Mucosa of descending colon (tissue), 3 donors: ENCODE data around the gene SEPTIN12. TPM values are rescaled to one million over a fixed set of nuclear protein-coding genes. Genes with fewer than 3 reads are reported as not detected.

Experiments used
- ATAC-seq: fragments of 200-7000 bp; cut with Tn5 transposase; one replicate; pipeline ENCODE4 v1.9.1; 2020; ENCODE audit warnings: mild to moderate bottlenecking, moderate library complexity
- DNase-seq, 3 donors: peaks; one replicate each; pipeline ENCODE4 v3.0.0-alpha.2; 2020
- H3K36me3 ChIP-seq: fragments of 200-600 bp; one replicate; pipeline ENCODE4 v1.8.0; 2021; ENCODE audit warnings: low read depth, mild to moderate bottlenecking
- H3K4me1 ChIP-seq: fragments of 200-600 bp; one replicate; pipeline ENCODE4 v1.8.0; 2021; ENCODE audit warnings: low read depth, mild to moderate bottlenecking
- H3K4me3 ChIP-seq: fragments of 200-600 bp; one replicate; pipeline ENCODE4 v1.8.0; 2021; ENCODE audit warnings: mild to moderate bottlenecking
- H3K9me3 ChIP-seq: fragments of 200-600 bp; one replicate; pipeline ENCODE4 v1.8.0; 2021; ENCODE audit warnings: mild to moderate bottlenecking
- CTCF ChIP-seq: fragments of 200-600 bp; IDR thresholded peaks from one replicate; pipeline ENCODE4 v1.8.0; 2022; ENCODE audit warnings: antibody characterized with exemption, mild to moderate bottlenecking
- intact Hi-C, 2 donors: fragments of 100-400 bp; cut with DNase I in 1 of 2; cut with micrococcal nuclease in 1 of 2; formaldehyde crosslinking; loops; one replicate each; pipeline versions ENCODE4 v1.11.0 to v1.11.1; 2022; cut with DNase I, micrococcal nuclease
- total RNA-seq, 3 donors: library from RNA; stranded (reverse); fragmentation: NEBNext Ultra II Directional in 2 of 3; extraction: Animal tissue kit (Norgen Biotek cat#: 25700) in 2 of 3; gene quantifications; one replicate each; pipeline versions ENCODE4 v1.2.1 to v1.2.4, GENCODE V29; 2021 to 2023
- donor health status: DM: no; HTN: no; CAD: no; lungs with moderate emphysema.
- donor health status: DM: no; HTN: no; CAD: no.
- donor health status: DM: no; HTN: yes; CAD: no.

The SEPTIN12 gene
- total RNA-seq, 3 donors from 2014 or later = 1.1 TPM; not detected in 2

GRCh38 chr16:4772351-4772750, 15.8 kb downstream of the SEPTIN12 start:
- intact Hi-C loops = no loop called here
- peaks cover 8% of the 10 kb centered on the region for H3K4me1 ChIP-seq
- no peak overlapping the region for H3K4me3 ChIP-seq
- DNase-seq (no peak), ATAC-seq (no peak)
- TF ChIP-seq CTCF = no peak
- no peaks in the 10 kb centered on the region for H3K36me3 ChIP-seq
- no peaks in the 10 kb centered on the region for H3K9me3 ChIP-seq

DNA sequence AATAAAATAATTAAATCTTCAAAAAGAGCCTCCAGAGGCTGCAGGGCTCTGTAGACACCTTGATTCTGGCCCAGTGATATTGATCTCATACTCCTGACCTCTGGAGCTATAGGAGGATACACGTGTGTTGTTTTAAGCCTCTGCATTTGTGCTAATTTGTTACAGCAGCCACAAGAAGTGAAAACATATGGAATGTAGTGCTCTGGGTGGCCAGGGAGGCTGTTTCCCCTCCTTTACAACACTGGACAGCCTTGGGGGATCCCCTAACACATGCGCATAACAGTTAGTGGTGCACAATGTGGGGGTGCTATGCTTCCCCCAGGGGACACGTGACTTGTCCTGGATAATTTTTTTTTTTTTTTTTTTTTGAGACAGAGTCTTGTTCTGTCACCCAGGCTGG, 16.5 kb downstream of the SEPTIN12 start:
- intact Hi-C loops = no loop called here
- H3K9me3 ChIP-seq = no peaks in the 10 kb centered on the region
- DNase-seq (no peak), ATAC-seq (no peak)
- H3K4me3 ChIP-seq = no peak overlapping the region
- no peaks in the 10 kb centered on the region for H3K36me3 ChIP-seq
- peaks cover 9% of the 10 kb centered on the region for H3K4me1 ChIP-seq
- no peak for TF ChIP-seq CTCF

DNA sequence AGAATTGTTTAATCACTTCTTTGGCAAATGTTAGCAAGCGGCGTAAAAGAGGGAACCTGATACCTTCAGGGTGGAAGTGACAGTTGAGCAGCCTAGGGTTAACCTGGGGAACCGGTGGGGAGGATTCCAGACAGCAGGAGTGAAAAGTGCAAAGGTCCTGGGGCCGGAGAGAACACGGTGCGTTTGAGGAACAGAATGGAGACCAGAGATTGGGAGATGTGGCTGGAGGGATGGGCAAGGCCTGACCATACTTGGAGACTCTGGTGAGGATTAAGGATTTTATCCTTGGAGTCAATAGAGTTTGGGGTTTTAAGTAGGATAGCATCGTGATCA, 18.9 kb downstream of the SEPTIN12 start:
- H3K4me3 ChIP-seq = peak overlapping the region; percentile 18
- H3K9me3 ChIP-seq = no peaks in the 10 kb centered on the region
- ATAC-seq (no peak), DNase-seq (peak in 1 of 3 donors; percentile 26)
- no peaks in the 10 kb centered on the region for H3K36me3 ChIP-seq
- H3K4me1 ChIP-seq = peaks cover 21% of the 10 kb centered on the region
- no peak for TF ChIP-seq CTCF
- intact Hi-C loops = no loop called here

- intact Hi-C loops = no loop called here
- Histone ChIP-seq H3K9me3 (no peaks in the 10 kb centered on the region), H3K36me3 (no peaks in the 10 kb centered on the region), H3K4me1 (peaks cover 21% of the 10 kb centered on the region), H3K4me3 (peak overlapping the region; percentile 18)
- peak; percentile 92 for ATAC-seq
- no peak for TF ChIP-seq CTCF
- peak; percentile 98 to 99 (median 99) for DNase-seq
Observed at GRCh38 chr16:4768549-4769305, 19.4 kb downstream of the SEPTIN12 start.

DNA sequence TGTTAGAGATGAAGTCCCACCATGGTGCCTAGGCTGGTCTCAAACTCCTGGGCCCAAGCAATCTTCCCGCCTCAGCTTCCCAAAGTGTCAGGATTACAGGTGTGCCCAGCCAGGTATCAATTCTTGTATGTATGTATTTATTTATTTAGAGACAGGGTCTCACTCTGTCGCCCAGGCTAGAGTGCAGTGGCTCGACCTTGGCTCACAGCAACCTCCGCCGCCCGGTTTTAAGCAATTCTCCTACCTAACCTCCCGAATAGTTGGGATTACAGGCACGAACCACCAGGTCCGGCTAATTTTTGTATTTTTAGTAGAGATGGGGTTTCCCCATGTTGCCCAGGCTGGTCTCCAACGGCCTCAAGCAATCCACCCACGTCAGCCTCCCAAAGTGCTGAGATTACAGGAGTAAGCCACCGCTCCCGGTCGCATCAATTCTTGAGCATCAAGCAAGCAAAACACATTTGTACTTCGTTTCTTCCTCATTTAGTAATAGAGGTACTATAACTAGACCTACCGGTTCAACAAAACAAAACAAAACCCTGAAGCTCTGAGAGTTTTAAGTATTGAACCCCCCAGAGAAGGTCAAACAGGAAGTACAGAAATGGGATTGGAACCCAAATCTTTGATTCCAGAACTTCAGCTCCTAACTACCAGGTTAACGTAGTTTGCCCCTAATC, 20.1 kb downstream of the SEPTIN12 start:
- DNase-seq = peak in 2 of 3 donors; percentile 38 to 51
- no peaks in the 10 kb centered on the region for H3K36me3 ChIP-seq
- ATAC-seq = no peak
- TF ChIP-seq CTCF = no peak
- peaks cover 21% of the 10 kb centered on the region for H3K4me1 ChIP-seq
- intact Hi-C loops = no loop called here
- no peaks in the 10 kb centered on the region for H3K9me3 ChIP-seq
- peak overlapping the region; percentile 18 for H3K4me3 ChIP-seq
